Gastroesophageal sphincter (tissue), 4 donors: ENCODE data around the gene OTOR. TPM values are rescaled to one million over a fixed set of nuclear protein-coding genes. Genes with fewer than 3 reads are reported as not detected.

Experiments
- ATAC-seq: fragments of 150-250 bp; one replicate; pipeline ENCODE4 v1.9.1; 2016; ENCODE audit warnings: mild to moderate bottlenecking, moderate library complexity
- H3K27ac ChIP-seq, 4 donors: fragments of 200-600 bp; sonication (generic) in 3 of 4; 1 replicate in 3 of 4; 2 replicates in 1 of 4; pipeline ENCODE4 v1.5.1; 2016 to 2019
- H3K27me3 ChIP-seq: fragments of 200-600 bp; sonication (generic); one replicate; pipeline ENCODE4 v1.5.1; 2019
- H3K36me3 ChIP-seq, 2 donors: fragments of 200-600 bp; sonication (generic); one replicate each; pipeline ENCODE4 v1.5.1; 2019; ENCODE audit warnings: control low read depth in 1 of 2
- H3K4me1 ChIP-seq, 3 donors: fragments of 200-600 bp; sonication (generic); 1 replicate in 2 of 3; 2 replicates in 1 of 3; pipeline ENCODE4 v1.5.1; 2016 to 2019; ENCODE audit warnings: control low read depth in 2 of 3
- H3K4me3 ChIP-seq, 2 donors: fragments of 200-600 bp; sonication (generic); one replicate each; pipeline ENCODE4 v1.5.1; 2019; ENCODE audit warnings: mild to moderate bottlenecking in 1 of 2, moderate library complexity in 1 of 2
- H3K9me3 ChIP-seq, 3 donors: fragments of 200-600 bp; sonication (generic); one replicate each; pipeline ENCODE4 v1.5.1; 2017 to 2019; ENCODE audit warnings: control low read depth in 2 of 3
- EP300 ChIP-seq: sonication (generic); formaldehyde crosslinking; IDR thresholded peaks from one replicate; pipeline ENCODE4 v1.6.1; 2017; ENCODE audit warnings: antibody characterized with exemption, mild to moderate bottlenecking
- POLR2A ChIP-seq, 2 donors: fragments of 450-650 bp; IDR thresholded peaks; one replicate each; pipeline ENCODE4 v1.6.1; 2017; ENCODE audit warnings: antibody characterized with exemption in 2 of 2, mild to moderate bottlenecking in 2 of 2, moderate library complexity in 1 of 2
- POLR2AphosphoS5 ChIP-seq: sonication (generic); formaldehyde crosslinking; IDR thresholded peaks from one replicate; pipeline ENCODE4 v1.6.1; 2017; ENCODE audit warnings: antibody characterized with exemption
- WGBS, 2 donors: methylation state at CpG; one replicate each; pipeline ENCODE4 v1.1.5; 2018; ENCODE audit warnings: low coverage in 1 of 2; 5-methylcytosine and 5-hydroxymethylcytosine counted together
- total RNA-seq, 4 donors: library from RNA; depleted of rRNA; stranded (reverse); fragments of >200 nt; gene quantifications; one replicate each; pipeline ENCODE4 v1.1.0, GENCODE V29; 2016
- TF ChIP-seq, protein P1 (sequence below), 4 experiments: fragments of 200-600 bp in 2 of 4; fragments of 450-650 bp in 2 of 4; sonication (generic) in 1 of 4; IDR thresholded peaks; one replicate each; pipeline ENCODE4 v1.5.1; 2017 to 2019; ENCODE audit warnings: antibody characterized with exemption in 4 of 4, mild to moderate bottlenecking in 2 of 4, moderate library complexity in 2 of 4

Gene OTOR
- total RNA-seq, 4 donors from 2014 or later, result not detected

DNA sequence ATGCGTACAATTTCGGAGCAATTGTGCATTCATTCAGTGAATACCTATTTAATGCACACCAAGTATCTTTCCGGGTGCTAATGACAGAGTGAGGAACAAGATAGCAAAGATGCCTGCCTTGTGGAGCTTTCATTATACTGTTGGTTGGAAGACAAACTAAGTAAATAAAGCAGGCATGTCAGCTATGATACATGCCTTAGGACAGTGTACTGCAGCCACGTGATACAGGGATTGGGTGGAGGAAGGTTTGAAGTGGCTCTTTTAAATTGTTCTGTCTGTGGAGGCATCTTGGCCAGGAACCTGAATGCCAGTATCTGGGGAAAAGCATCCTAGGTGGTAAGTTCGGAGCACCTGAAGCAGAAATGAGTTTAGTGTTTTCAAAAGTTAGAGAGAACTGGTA lies 3.0 kb upstream of the OTOR start:
- Histone ChIP-seq H3K4me1 (no peaks in the 10 kb centered on the region), H3K36me3 (peaks cover 4 to 29% of the 10 kb centered on the region in 2 donors), H3K27me3 (peaks cover 8% of the 10 kb centered on the region), H3K27ac (no peak overlapping the region), H3K4me3 (no peak overlapping the region), H3K9me3 (no peaks in the 10 kb centered on the region)
- no peak for TF ChIP-seq POLR2A (IDR thresholded peaks at IDR 0.05)
- no peak for TF ChIP-seq EP300
- no peak for TF ChIP-seq POLR2AphosphoS5
- TF ChIP-seq, protein P1, sequence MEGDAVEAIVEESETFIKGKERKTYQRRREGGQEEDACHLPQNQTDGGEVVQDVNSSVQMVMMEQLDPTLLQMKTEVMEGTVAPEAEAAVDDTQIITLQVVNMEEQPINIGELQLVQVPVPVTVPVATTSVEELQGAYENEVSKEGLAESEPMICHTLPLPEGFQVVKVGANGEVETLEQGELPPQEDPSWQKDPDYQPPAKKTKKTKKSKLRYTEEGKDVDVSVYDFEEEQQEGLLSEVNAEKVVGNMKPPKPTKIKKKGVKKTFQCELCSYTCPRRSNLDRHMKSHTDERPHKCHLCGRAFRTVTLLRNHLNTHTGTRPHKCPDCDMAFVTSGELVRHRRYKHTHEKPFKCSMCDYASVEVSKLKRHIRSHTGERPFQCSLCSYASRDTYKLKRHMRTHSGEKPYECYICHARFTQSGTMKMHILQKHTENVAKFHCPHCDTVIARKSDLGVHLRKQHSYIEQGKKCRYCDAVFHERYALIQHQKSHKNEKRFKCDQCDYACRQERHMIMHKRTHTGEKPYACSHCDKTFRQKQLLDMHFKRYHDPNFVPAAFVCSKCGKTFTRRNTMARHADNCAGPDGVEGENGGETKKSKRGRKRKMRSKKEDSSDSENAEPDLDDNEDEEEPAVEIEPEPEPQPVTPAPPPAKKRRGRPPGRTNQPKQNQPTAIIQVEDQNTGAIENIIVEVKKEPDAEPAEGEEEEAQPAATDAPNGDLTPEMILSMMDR (IDR thresholded peaks at IDR 0.05), result no peak
- no peak for ATAC-seq
- WGBS, 2 donors, result 65 to 76% methylated on average over 4 of the region's 5 CpGs

DNA sequence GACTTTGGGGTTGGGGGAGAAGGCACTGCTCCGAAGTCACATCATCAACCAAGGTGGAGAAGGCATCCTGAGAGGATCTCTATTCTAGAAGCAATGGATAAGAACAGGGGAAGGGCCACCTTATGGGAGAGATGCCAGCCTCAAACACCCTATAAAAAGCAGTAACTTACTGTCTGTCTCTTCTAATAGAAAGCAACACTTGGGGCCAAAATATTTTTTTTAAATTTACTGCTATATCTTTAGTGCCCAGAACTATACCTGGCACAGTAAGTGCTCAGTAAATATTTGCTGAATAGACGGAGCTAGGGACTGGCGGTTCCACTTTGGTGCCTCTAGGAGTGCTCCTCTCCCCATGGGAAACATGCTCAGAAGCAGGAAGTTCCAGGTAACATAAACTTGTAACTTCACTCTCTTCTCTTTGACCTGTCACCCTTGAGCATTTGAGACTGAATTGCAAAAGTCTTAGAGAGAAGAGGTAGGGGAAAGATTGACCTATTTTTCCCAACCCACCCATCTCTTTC lies 807 bp upstream of the OTOR start:
- Histone ChIP-seq H3K9me3 (no peaks in the 10 kb centered on the region), H3K4me1 (no peaks in the 10 kb centered on the region), H3K4me3 (no peak overlapping the region), H3K36me3 (peaks cover 0 to 7% of the 10 kb centered on the region in 2 donors), H3K27me3 (peaks cover 8% of the 10 kb centered on the region), H3K27ac (no peak overlapping the region)
- WGBS, 2 donors, result 54 to 65% methylated on average over 3 of the region's 3 CpGs
- TF ChIP-seq EP300 (no peak), POLR2AphosphoS5 (no peak), POLR2A (IDR thresholded peaks at IDR 0.05) (no peak)
- TF ChIP-seq, protein P1 (IDR thresholded peaks at IDR 0.05), result no peak
- no peak for ATAC-seq

DNA sequence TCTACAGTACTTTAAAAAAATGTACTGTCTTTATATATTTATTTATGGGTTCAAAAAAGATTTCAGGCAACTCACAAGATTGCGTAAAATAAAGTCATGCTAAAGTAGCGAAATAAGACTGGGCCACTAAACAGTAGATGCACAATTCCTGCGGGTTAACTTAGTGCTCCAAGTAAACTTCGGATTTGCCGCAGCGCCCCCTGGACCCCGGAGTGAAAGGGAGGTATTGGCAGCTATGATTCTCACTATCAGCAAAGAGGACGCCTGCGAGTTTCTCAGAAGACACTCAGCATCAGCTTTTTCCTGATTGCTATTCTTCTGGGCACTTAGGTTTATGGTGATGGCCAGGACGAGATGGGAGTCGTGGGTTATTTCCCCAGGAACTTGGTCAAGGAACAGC lies 1.4 kb downstream of the OTOR start:
- ATAC-seq, result no peak
- no peaks in the 10 kb centered on the region for H3K36me3 ChIP-seq
- peaks cover 8% of the 10 kb centered on the region for H3K27me3 ChIP-seq
- no peaks in the 10 kb centered on the region for H3K9me3 ChIP-seq
- H3K4me1 ChIP-seq, result no peaks in the 10 kb centered on the region
- no peak overlapping the region for H3K4me3 ChIP-seq
- TF ChIP-seq POLR2AphosphoS5 (no peak), POLR2A (IDR thresholded peaks at IDR 0.05) (no peak), EP300 (no peak)
- TF ChIP-seq, protein P1 (IDR thresholded peaks at IDR 0.05), result no peak
- WGBS, 2 donors, result 48 to 61% methylated on average over 11 of the region's 11 CpGs
- H3K27ac ChIP-seq, result no peak overlapping the region

DNA sequence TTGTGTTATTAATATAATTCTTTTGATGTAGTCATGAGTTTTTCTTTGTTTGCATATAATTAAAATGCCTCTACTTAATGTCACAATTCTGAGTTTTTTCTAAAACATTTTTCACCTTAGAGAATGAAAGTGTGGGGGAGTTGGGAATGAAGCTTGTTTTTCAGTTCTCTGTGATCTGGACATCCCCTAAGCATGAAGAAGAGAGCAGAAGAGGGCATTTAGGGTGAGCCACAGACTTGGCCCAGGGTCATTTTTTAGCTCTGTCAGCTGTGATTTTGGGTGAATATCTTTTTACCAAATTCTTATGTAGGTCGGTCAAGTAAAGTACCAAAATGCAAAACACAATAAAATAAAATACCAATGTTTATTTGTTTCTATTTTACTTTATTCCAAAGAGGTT lies 3.9 kb downstream of the OTOR start:
- TF ChIP-seq POLR2A (IDR thresholded peaks at IDR 0.05) (no peak), EP300 (no peak), POLR2AphosphoS5 (no peak)
- TF ChIP-seq, protein P1 (IDR thresholded peaks at IDR 0.05), result no peak
- no peaks in the 10 kb centered on the region for H3K9me3 ChIP-seq
- no peak for ATAC-seq
- WGBS, 2 donors, result 73 to 75% methylated on average over 1 of the region's 1 CpG
- H3K4me1 ChIP-seq, result no peaks in the 10 kb centered on the region
- H3K4me3 ChIP-seq, result no peak overlapping the region
- no peak overlapping the region for H3K27ac ChIP-seq
- no peaks in the 10 kb centered on the region for H3K36me3 ChIP-seq
- peaks cover 8% of the 10 kb centered on the region for H3K27me3 ChIP-seq

DNA sequence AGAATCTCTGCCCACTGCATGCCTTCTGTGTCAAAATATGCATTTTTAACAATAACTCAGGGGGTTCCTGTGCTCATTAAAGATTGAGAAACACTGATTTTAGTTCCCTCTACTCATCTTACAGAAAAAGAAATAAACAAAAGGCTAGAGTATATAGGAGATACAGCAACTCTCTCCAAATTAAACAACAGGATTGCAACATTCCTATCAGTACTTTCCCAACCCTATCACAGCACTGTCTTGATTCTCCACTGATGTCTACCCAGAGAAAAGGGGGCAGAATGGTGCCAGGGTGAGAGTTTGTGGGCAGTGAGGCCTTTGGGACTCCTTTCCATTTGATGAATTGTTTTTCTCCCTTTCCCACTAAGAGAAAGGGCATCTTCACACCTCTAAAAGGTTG lies 4.7 kb downstream of the OTOR start:
- no peaks in the 10 kb centered on the region for H3K4me1 ChIP-seq
- no peaks in the 10 kb centered on the region for H3K36me3 ChIP-seq
- H3K27me3 ChIP-seq, result peaks cover 8% of the 10 kb centered on the region
- H3K4me3 ChIP-seq, result no peak overlapping the region
- TF ChIP-seq EP300, result no peak
- TF ChIP-seq POLR2AphosphoS5, result no peak
- no peak for TF ChIP-seq POLR2A (IDR thresholded peaks at IDR 0.05)
- TF ChIP-seq, protein P1 (IDR thresholded peaks at IDR 0.05), result no peak
- ATAC-seq, result no peak
- no peaks in the 10 kb centered on the region for H3K9me3 ChIP-seq
- H3K27ac ChIP-seq, result no peak overlapping the region
